Loucy (cell line): Measurements from ENCODE around the gene BCL2L1.

ENCODE experiments used
- CTCF ChIP-seq: fragments of 200-600 bp; sonication (generic); conservative IDR thresholded peaks from 2 replicates; pipeline ENCODE4 v1.5.1; 2014; ENCODE audit warnings: mild to moderate bottlenecking, antibody characterized with exemption, low read length
- EZH2phosphoT487 ChIP-seq: fragments of 200-600 bp; IDR thresholded peaks from 2 replicates; pipeline ENCODE4 v1.6.1; 2018; ENCODE audit warnings: antibody characterized with exemption, mild to moderate bottlenecking, moderate library complexity, borderline replicate concordance

GRCh38 chr20:31738729-31739549, 16.3 kb upstream of the BCL2L1 start, which contains the start of gene TPX2:
- peak; percentile 15; the same call in 1 of the 2 replicates for TF ChIP-seq CTCF
- no peak for TF ChIP-seq EZH2phosphoT487
